Measurements from ENCODE around the gene FBH1. TPM values are rescaled to one million over a fixed set of nuclear protein-coding genes. Genes with fewer than 3 reads are reported as not detected.
"Not testable (repeated sequence)": the region's sequence is repeated elsewhere in the genome, so short reads cannot be mapped to it uniquely, and the experiment has no call there.

FBH1 gene
- total RNA-seq, 1 experiment from 2014 or later, result 61.9 TPM

DNA sequence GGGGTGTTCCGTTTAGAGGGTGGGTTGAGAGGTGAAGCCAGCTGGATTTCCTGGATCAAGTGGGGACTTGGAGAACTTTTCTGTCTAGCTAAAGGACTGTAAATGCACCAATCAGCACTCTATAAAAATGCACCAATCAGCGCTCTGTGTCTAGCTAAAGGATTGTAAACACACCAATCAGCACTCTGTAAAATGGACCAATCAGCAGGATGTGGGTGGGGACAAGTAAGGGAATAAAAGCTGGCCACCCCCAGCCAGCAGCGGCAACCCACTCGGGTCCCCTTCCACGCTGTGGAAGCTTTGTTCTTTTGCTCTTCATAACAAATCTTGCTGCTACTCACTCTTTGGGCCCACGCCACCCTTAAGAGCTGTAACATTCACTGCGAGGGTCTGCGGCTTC, 21.7 kb upstream of the FBH1 start:
- H2AFZ ChIP-seq (ENCODE audit: low read length); H3K4me3 ChIP-seq (ENCODE audit: low read length); H3K27me3 ChIP-seq (ENCODE audit: low read length); H4K20me1 ChIP-seq (ENCODE audit: insufficient read depth, low read depth, low read length); H3K4me1 ChIP-seq (ENCODE audit: low read length); H3K9ac ChIP-seq (ENCODE audit: low read length); H3K9me2 ChIP-seq (replicated peaks; ENCODE audit: insufficient read depth, low read length); H3K27ac ChIP-seq (ENCODE audit: low read length); H3K36me3 ChIP-seq (ENCODE audit: insufficient read depth, low read length); H3K4me2 ChIP-seq (ENCODE audit: low read depth, low read length, poor library complexity, severe bottlenecking); H3K79me2 ChIP-seq (ENCODE audit: low read length); H3K9me3 ChIP-seq (ENCODE audit: low read length); DNase-seq: not testable (repeated sequence)

DNA sequence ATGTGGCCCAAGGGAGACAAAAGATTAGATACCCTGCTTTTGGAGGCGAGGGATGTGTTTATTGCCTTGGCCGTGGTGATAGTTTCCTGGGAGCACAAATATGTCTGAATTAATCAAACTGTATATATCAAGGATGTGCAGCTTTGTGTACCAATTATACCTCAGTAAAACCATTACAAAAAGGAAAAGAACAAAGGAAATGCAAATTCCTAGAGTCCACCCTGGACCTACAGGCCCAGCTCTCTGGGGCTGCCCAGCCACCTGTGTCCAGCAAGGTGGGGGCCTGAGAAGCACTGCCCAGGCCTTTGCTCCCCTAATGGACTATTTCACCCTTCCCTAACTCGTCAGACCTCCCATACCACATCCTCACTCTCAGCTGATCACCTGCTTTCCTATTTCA, 20.9 kb upstream of the FBH1 start:
- no peak overlapping the region for H3K9ac ChIP-seq (ENCODE audit: low read length)
- H3K9me2 ChIP-seq (replicated peaks; ENCODE audit: insufficient read depth, low read length), result no peaks in the 10 kb centered on the region
- no peaks in the 10 kb centered on the region for H3K27me3 ChIP-seq (ENCODE audit: low read length)
- no peak overlapping the region for H3K4me2 ChIP-seq (ENCODE audit: low read depth, low read length, poor library complexity, severe bottlenecking)
- no peaks in the 10 kb centered on the region for H3K79me2 ChIP-seq (ENCODE audit: low read length)
- no peak overlapping the region for H2AFZ ChIP-seq (ENCODE audit: low read length)
- no peaks in the 10 kb centered on the region for H3K9me3 ChIP-seq (ENCODE audit: low read length)
- DNase-seq, result no peak
- H4K20me1 ChIP-seq (ENCODE audit: insufficient read depth, low read depth, low read length), result no peaks in the 10 kb centered on the region
- no peaks in the 10 kb centered on the region for H3K36me3 ChIP-seq (ENCODE audit: insufficient read depth, low read length)
- H3K27ac ChIP-seq (ENCODE audit: low read length), result no peak overlapping the region
- peaks cover 6% of the 10 kb centered on the region for H3K4me1 ChIP-seq (ENCODE audit: low read length)
- no peak overlapping the region for H3K4me3 ChIP-seq (ENCODE audit: low read length)

DNA sequence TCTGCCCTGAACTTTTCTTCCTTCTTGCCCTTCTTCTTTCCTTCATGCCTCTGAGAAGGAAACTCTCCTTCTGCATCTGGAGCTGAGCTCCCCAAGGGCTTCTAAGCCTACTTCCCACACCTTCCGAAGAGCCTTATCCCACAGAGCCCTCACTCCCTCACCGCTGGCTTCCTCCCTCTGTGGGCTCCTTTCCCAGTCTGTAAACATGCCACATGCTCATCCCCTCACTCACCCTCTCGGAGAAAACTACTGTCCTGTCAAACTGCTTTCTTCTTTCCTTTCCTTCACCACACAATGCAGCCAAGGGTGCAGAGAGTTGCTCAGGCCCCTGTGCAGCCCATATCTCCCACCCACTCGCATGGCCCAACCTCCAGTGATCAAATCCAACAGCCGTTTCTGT, 18.4 kb upstream of the FBH1 start:
- H3K9me3 ChIP-seq (ENCODE audit: low read length), result no peaks in the 10 kb centered on the region
- H3K9ac ChIP-seq (ENCODE audit: low read length), result no peak overlapping the region
- H3K4me3 ChIP-seq (ENCODE audit: low read length), result no peak overlapping the region
- H3K36me3 ChIP-seq (ENCODE audit: insufficient read depth, low read length), result peaks cover 7% of the 10 kb centered on the region; the same call in 1 of the 2 replicates
- H3K9me2 ChIP-seq (replicated peaks; ENCODE audit: insufficient read depth, low read length), result no peaks in the 10 kb centered on the region
- H3K27ac ChIP-seq (ENCODE audit: low read length), result no peak overlapping the region
- no peak for DNase-seq
- no peaks in the 10 kb centered on the region for H4K20me1 ChIP-seq (ENCODE audit: insufficient read depth, low read depth, low read length)
- no peaks in the 10 kb centered on the region for H3K79me2 ChIP-seq (ENCODE audit: low read length)
- H2AFZ ChIP-seq (ENCODE audit: low read length), result no peak overlapping the region
- no peaks in the 10 kb centered on the region for H3K27me3 ChIP-seq (ENCODE audit: low read length)
- no peak overlapping the region for H3K4me2 ChIP-seq (ENCODE audit: low read depth, low read length, poor library complexity, severe bottlenecking)
- H3K4me1 ChIP-seq (ENCODE audit: low read length), result peaks cover 10% of the 10 kb centered on the region

DNA sequence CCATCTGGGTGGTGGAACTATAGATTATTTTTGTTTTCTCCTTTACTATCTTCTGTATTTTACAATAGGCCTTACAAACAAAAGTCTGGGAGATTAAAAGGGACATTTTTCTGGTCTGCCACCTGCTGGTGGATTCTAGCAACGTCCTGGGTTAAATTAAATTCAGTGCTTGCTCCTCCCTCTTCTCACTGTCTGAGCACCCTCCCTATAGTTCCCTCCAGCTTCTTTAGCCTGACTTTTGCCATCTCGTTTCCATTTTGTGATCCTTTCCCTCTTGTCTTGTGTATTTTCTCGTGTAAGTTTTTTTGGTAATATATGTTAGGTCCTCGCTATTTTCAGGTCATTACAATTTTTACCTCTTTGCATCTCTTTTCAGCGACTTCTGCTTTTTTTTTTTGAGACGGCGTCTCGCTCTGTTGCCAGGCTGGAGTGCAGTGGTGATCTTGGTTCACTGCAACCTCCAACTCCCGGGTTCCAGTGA, 16.5 kb upstream of the FBH1 start:
- peak overlapping the region; percentile 76 for H3K27ac ChIP-seq (ENCODE audit: low read length)
- peak; percentile 90 for DNase-seq

DNA sequence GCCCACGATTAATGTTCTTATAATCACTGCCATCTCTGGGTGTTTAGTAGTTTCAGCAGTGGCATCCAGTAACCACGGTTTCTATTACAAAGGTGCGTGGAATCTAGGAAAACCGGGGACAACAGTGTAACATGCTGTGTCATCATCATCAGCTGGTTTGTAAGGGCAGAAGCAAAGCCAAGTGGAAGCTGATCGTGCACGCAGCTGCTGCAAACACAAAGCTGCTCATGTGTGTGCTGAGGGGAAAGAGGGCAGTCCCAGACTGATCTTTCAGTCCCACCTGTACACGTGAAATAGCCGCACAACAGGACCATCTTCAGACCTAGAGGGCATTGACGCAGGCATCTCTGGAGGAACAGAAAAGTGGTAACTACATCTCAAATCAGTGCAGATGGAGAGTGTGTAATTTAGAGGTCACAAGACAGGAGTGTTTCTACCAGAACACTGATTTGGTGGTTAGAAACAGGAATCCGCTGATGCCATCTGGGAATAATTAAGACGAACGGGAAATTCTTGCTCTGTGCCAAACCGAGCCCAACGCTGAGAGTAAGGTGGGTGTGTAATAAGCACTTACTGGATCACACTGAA, 13.8 kb upstream of the FBH1 start:
- no peak overlapping the region for H3K4me3 ChIP-seq (ENCODE audit: low read length)
- no peaks in the 10 kb centered on the region for H4K20me1 ChIP-seq (ENCODE audit: insufficient read depth, low read depth, low read length)
- H2AFZ ChIP-seq (ENCODE audit: low read length), result no peak overlapping the region
- peaks cover 10% of the 10 kb centered on the region for H3K4me1 ChIP-seq (ENCODE audit: low read length)
- no peak overlapping the region for H3K4me2 ChIP-seq (ENCODE audit: low read depth, low read length, poor library complexity, severe bottlenecking)
- H3K27ac ChIP-seq (ENCODE audit: low read length), result no peak overlapping the region
- H3K27me3 ChIP-seq (ENCODE audit: low read length), result no peaks in the 10 kb centered on the region
- H3K9ac ChIP-seq (ENCODE audit: low read length), result no peak overlapping the region
- H3K79me2 ChIP-seq (ENCODE audit: low read length), result no peaks in the 10 kb centered on the region
- no peak for DNase-seq
- peaks cover 17% of the 10 kb centered on the region for H3K36me3 ChIP-seq (ENCODE audit: insufficient read depth, low read length)
- H3K9me3 ChIP-seq (ENCODE audit: low read length), result no peaks in the 10 kb centered on the region
- H3K9me2 ChIP-seq (replicated peaks; ENCODE audit: insufficient read depth, low read length), result no peaks in the 10 kb centered on the region

More for the DNA sequence above, 16.5 kb upstream of the FBH1 start:
- Histone ChIP-seq H3K4me2 (ENCODE audit: low read depth, low read length, poor library complexity, severe bottlenecking) (peak overlapping the region; percentile 58), H3K27me3 (ENCODE audit: low read length) (no peaks in the 10 kb centered on the region), H2AFZ (ENCODE audit: low read length) (0 out of 2 replicates have a peak overlapping the region, but pooled peaks have one; percentile 37), H3K4me3 (ENCODE audit: low read length) (no peak overlapping the region), H3K9ac (ENCODE audit: low read length) (peak overlapping the region; percentile 38; the same call in 1 of the 2 replicates), H3K79me2 (ENCODE audit: low read length) (no peaks in the 10 kb centered on the region), H3K4me1 (ENCODE audit: low read length) (peaks cover 10% of the 10 kb centered on the region), H3K9me2 (replicated peaks; ENCODE audit: insufficient read depth, low read length) (no peaks in the 10 kb centered on the region), H3K36me3 (ENCODE audit: insufficient read depth, low read length) (peaks cover 17% of the 10 kb centered on the region), H3K9me3 (ENCODE audit: low read length) (no peaks in the 10 kb centered on the region), H4K20me1 (ENCODE audit: insufficient read depth, low read depth, low read length) (no peaks in the 10 kb centered on the region)

DNA sequence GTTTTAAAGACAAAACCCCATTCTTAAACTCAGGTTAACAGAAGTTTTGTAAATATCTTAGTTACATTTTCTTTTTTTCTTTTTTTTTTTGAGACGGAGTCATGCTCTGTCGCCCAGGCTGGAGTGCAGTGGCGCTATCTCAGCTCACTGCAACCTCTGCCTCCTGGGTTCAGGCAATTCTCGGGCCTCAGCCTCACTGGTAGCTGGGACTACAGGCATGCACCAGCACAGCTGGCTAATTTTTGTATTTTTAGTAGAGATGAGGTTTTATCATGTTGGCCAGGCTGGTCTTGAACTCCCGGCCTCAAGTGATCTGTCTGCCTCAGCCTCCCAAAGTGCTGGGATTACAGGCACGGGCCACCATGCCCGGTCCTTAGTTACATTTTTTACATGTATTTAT, 13.0 kb upstream of the FBH1 start:
- not testable (repeated sequence) for H3K9me2 ChIP-seq (replicated peaks; ENCODE audit: insufficient read depth, low read length); H3K27me3 ChIP-seq (ENCODE audit: low read length); H3K4me3 ChIP-seq (ENCODE audit: low read length); DNase-seq; H3K9ac ChIP-seq (ENCODE audit: low read length); H3K9me3 ChIP-seq (ENCODE audit: low read length); H2AFZ ChIP-seq (ENCODE audit: low read length); H3K4me1 ChIP-seq (ENCODE audit: low read length); H3K27ac ChIP-seq (ENCODE audit: low read length); H4K20me1 ChIP-seq (ENCODE audit: insufficient read depth, low read depth, low read length); H3K79me2 ChIP-seq (ENCODE audit: low read length); H3K4me2 ChIP-seq (ENCODE audit: low read depth, low read length, poor library complexity, severe bottlenecking)
- H3K36me3 ChIP-seq (ENCODE audit: insufficient read depth, low read length), result peaks cover 19% of the 10 kb centered on the region

DNA sequence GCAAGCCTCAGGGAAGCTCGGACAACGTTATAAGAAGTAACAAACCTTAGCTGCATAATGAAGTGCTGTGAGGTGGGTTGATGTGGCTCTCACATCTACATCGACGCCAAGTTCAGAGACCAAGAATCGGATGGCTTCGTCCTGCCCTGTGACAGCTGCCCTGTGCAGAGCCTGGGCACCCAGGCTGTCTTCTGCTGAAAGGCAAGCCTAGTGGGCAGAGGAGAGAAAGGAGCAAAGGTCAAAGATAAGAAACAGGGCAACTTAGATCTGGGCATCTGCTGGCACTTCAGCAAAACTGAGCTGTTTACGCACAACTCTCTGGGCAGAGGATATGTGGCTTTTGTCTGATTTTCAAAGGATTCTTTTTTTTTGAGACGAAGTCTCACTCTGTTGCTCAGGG, 7.1 kb upstream of the FBH1 start:
- peaks cover 32% of the 10 kb centered on the region for H3K36me3 ChIP-seq (ENCODE audit: insufficient read depth, low read length)
- no peak overlapping the region for H3K9ac ChIP-seq (ENCODE audit: low read length)

DNA sequence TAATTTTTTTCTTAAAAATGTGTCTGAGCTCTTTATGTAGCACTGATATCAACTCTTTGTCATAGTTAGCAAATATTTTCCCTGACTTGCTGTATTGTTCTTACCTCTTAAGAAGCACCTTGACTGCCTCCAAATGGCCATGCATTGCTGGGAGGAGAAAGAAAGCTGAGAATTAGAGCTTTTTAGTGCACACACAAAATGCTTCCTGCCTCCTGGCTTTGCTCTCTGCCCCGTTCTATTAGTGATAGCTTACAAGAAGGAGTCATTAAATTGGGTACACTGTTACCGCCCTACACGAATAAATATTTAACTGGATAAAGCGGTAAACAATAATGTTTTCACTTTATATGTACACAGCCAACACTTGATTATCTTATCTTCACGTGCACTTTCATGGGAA, 4.4 kb upstream of the FBH1 start:
- Histone ChIP-seq H3K4me1 (ENCODE audit: low read length) (peaks cover 16% of the 10 kb centered on the region), H3K4me3 (ENCODE audit: low read length) (no peak overlapping the region), H4K20me1 (ENCODE audit: insufficient read depth, low read depth, low read length) (no peaks in the 10 kb centered on the region; the same call in 1 of the 2 replicates), H3K27me3 (ENCODE audit: low read length) (no peaks in the 10 kb centered on the region), H3K9me2 (replicated peaks; ENCODE audit: insufficient read depth, low read length) (no peaks in the 10 kb centered on the region), H3K36me3 (ENCODE audit: insufficient read depth, low read length) (peaks cover 28% of the 10 kb centered on the region), H3K27ac (ENCODE audit: low read length) (no peak overlapping the region), H3K79me2 (ENCODE audit: low read length) (peaks cover 36% of the 10 kb centered on the region), H3K9ac (ENCODE audit: low read length) (no peak overlapping the region), H3K4me2 (ENCODE audit: low read depth, low read length, poor library complexity, severe bottlenecking) (no peak overlapping the region), H3K9me3 (ENCODE audit: low read length) (no peaks in the 10 kb centered on the region), H2AFZ (ENCODE audit: low read length) (no peak overlapping the region)
- DNase-seq, result no peak

More for the DNA sequence above, 7.1 kb upstream of the FBH1 start:
- Histone ChIP-seq H3K4me2 (ENCODE audit: low read depth, low read length, poor library complexity, severe bottlenecking) (no peak overlapping the region), H3K27me3 (ENCODE audit: low read length) (no peaks in the 10 kb centered on the region), H3K27ac (ENCODE audit: low read length) (no peak overlapping the region), H3K79me2 (ENCODE audit: low read length) (peaks cover 18% of the 10 kb centered on the region), H2AFZ (ENCODE audit: low read length) (no peak overlapping the region), H3K4me3 (ENCODE audit: low read length) (no peak overlapping the region), H4K20me1 (ENCODE audit: insufficient read depth, low read depth, low read length) (no peaks in the 10 kb centered on the region), H3K9me2 (replicated peaks; ENCODE audit: insufficient read depth, low read length) (no peaks in the 10 kb centered on the region), H3K9me3 (ENCODE audit: low read length) (no peaks in the 10 kb centered on the region), H3K4me1 (ENCODE audit: low read length) (peaks cover 10% of the 10 kb centered on the region)
- DNase-seq, result no peak

Measured in Karpas-422 (cell line).